Temporal lobe (tissue), 2 donors: ENCODE results near the gene PLEKHN1. TPM values are rescaled to one million over a fixed set of nuclear protein-coding genes. Genes with fewer than 3 reads are reported as not detected.

Experiments used
- small RNA-seq: library from RNA; depleted of rRNA; stranded (forward); fragments of <200 nt; gene quantifications from one replicate; pipeline ENCODE3, GENCODE V24; 2014; ENCODE audit warnings: low replicate concordance
- total RNA-seq: library from RNA; depleted of rRNA; stranded (reverse); fragments of >200 nt; gene quantifications from one replicate; pipeline ENCODE4 v1.2.3, GENCODE V29; 2014

The PLEKHN1 gene
- total RNA-seq, 1 donor from 2014 or later, result not detected

Small RNA genes within 50 kb of the gene (small RNA-seq; reads per million reads assigned to genes)
- not detected for gene AL645608.3

Other genes with a start within 250 kb of the PLEKHN1 start
- 1.2 TPM for gene SAMD11, start 42.6 kb upstream of the PLEKHN1 start, total RNA-seq
- 36.1 TPM for gene NOC2L, start 7.2 kb upstream of the PLEKHN1 start, total RNA-seq
- gene KLHL17, start 5.9 kb upstream of the PLEKHN1 start, total RNA-seq, result 7.1 TPM
- 0.25 TPM for gene PERM1, start 15.6 kb downstream of the PLEKHN1 start, total RNA-seq
- gene HES4, start 33.6 kb downstream of the PLEKHN1 start, total RNA-seq, result 20.7 TPM
- 3.4 TPM for gene ISG15, start 47.0 kb downstream of the PLEKHN1 start, total RNA-seq
- 63.9 TPM for gene AGRN, start 53.6 kb downstream of the PLEKHN1 start, total RNA-seq
- not detected for gene RNF223, start 107.8 kb downstream of the PLEKHN1 start, total RNA-seq
- gene C1orf159, start 149.6 kb downstream of the PLEKHN1 start, total RNA-seq, result 6.4 TPM
- gene TTLL10, start 207.4 kb downstream of the PLEKHN1 start, total RNA-seq, result not detected
- gene TNFRSF18, start 240.1 kb downstream of the PLEKHN1 start, total RNA-seq, result not detected
- not detected for gene TNFRSF4, start 247.7 kb downstream of the PLEKHN1 start, total RNA-seq